ENCODE data around the gene PER2.

The PER2 gene

DNA sequence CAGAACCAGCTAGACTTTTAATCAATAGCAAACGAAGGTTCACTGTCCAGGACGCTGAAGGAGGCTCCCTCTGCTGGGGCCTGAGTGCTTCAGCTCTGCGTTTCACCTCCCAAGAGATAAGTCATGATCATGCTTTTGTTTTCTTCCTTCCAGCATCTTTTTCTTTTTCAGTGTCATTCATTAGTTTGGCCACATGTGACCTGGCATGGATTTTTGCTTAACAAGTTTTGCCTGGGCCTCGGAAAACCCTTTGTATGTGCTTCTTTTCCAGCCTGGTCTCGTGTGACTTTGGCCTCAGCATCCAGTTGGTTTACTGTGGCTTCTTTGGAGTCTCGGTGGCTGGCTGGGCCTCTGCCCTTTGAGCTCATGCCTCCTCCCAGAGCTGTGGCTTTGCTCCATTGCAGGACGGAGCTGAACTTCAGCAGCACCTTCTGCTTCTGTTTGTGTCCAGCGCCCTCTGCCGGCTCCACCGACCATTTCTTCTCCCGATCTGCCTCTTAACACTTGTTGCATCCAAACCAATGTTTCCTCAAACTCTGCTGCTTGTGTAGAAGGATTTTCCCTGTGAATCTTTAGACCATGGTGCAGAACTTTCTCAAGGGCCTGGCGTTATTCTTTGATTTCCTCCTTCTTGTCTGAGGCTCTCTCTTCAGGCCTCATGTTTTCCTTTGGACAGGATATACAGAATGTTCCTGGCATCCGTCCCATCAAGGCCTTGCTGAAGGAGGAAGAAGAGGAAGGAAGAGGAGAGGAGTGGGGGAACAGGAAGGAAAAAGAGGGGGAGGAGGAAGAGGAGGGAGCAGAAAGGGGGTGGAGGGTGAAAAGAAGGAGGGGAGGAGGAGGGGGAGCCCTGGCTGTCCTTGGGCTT is 25.0 kb downstream of the PER2 start:
- peak; percentile 73 to 82 for DNase-seq

DNA sequence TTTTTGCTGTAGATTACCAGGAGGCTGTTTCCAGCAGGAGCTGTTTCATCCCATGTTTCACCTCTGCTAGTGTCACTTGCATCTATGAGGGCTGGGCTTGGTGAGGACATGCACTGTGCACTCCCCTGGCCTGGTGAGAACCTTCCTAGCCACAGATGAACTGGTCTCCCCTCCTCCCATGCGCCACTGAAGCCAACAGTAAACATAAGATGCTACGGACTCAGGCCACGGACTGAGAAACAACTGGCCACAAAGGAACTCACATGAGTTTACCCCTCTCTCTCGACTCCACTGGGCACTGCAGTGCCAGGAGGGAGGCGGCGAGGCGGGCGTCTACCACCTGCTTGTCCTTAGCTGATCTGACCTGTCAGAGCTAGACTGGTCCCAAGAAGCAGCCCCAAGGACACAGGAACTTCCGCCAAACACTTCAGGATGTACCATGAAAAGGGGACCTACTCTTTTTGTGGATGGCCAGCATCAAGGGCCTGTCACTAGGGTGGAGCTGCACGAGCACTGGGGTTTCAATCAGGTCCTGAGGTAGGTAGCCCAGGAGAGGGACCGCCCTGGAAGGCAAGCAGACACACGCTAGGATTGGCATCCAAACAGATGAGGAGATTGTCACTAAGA is 25.8 kb downstream of the PER2 start:
- no peak for DNase-seq

DNA sequence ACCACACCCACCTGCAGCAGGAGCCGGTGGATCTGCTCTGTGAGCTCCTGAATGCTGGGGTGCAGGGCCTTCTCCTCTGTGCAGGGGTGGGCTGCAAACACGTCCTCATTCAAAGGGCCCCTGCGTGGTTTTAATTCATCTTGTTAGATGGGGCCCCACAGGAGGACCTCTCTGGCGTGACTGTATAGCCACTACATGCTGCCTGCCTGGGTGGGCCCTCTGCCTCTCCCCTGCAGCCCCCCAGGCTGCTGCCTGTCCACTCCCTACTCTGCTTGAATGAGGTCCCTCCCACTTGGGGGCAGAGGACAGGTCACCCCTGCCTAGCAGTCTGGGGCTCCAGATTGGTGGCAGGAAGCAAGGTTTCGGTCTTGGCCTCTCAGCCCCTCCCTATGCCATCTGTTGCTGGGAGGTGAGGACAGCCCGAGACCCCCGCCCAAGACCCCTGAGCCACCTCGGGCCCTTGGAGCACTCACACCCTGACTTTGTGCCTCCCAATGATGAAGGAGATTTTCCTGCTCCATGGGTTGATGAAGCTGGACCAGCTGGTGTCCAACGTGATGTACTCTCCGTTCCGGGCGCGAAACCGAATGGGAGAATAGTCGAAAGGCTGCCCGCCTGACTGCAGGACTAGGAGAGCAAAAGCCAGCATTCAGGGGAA is 26.6 kb downstream of the PER2 start:
- DNase-seq, result no peak

DNA sequence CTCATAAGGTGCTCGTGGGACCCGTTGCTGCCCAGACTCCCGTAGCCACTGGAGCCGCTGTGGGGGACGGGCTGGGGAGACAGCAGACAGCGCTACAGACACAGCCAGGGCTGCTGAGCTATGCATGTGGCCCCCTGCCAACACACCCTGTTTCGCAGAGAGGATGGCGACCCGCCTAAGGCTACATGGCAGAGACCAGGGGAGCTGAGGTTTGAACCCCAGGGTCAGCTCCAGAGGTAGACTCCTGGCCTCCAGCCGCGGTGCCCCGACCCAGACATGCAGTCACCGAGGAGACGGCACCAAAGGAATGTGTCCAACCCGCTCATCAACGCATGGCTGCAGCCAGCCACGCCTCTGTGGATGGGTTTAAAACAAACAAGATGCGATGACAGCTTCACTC is 27.5 kb downstream of the PER2 start:
- DNase-seq, result no peak

DNA sequence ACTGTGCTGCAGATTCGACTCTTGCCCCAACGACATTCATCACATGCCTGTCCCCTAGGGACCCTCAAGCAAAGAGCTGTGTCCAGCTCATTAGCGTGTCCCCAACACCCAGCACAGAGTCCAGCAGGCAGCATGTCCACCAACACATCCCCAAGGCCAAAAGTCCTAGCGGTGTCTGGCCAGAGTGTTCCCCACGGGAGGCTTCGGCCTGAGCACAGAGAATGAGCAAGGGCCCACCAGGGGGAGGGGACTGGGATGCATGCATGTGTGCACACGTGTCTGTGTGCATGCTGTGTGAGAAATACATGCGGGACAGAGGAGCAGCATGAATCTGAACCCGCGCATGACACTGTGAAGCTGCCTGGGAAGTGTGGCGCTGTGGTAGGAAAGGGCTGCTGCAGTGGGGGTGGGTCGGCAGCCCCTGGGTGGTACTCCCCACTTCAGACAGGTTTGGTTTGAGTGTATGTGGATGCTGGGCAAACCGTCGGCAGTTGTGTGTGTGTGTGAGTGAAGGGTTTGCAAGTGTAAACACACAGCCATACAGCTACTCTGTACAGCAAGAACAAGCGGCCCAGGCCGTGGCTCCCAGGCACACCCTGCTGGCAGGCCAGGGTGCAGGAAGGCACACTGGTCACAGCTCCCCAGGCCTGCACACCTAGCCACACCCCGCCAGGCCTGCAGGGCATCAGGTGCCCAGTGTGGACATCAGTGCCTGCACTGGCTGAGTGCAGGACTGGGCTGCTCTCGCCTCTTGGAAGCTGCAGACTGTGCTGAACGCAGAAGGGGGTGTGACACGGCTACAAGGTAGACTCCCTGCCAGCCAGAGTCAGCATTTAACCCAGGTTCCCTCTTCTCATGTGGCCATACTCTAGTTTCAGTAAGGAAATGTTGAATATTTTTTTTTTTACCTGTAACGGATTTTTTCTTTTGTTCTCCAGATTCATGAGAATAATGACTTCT is 29.1 kb downstream of the PER2 start:
- no peak for DNase-seq

DNA sequence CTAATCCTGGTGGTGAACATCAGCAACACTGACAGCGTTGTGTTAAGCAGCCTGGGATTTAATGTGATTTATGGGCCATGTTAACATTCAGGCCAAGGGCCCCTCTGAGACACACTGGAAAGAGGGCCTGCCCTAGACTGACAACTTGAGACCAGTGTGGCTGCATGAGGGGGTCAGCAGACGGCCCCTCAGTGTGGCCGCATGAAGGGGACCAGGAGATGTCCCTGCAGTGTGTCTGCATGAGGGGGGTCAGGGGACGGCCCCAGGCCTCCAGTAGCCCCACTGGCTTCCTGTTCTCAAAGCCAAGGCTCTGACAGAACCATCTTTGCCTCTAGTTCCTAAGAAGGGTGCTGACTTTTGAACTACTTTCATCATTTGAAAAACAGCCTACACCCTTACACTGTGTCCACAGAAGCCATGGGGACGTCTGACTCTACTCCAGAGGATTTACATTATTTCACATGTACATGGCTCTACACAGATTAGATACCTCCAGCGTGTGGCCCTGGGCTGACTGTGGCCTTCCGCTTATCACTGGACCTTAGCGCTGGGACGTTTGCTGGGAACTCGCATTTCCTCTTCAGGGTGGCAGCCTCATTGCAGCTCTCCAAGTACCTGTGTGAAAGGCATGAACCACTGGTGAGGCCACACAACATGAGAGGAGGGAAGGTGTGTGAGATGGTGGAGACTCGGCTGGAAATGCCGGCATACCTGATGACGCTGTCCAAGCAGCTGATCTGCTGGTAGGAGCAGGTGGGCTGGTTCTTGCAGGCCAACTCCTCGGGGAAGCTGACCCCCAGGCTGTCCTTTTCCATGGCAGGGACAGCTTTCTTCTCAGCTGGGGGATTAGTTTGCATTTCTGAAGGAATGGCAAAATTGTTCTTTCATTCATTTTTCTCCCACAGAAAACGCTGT is 30.4 kb downstream of the PER2 start:
- no peak for DNase-seq

DNA sequence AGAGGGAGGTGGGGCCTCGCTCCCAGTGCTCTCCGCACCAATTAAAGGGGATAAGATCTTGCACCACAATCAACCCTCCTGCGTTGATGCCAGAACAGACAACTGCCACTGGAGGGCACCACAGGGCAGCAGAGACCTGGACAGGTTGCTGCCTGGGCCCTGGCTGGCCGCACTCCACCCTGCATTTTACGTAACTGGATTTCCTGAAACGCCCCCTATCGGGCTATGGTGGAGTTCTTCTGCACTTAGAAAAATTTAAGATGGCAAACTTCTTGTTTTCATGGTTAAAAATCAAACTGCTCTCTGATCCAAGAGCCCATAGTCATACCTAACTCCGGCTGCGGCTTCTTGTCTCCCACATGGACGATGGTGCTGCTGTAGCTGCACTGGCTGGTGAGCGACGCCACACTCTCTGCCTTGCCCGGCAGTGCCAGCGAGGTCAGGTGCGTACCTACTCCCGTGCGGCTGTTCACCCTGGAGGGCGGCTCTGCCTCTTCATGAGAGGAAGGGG is 31.8 kb downstream of the PER2 start:
- peak; percentile 86 to 92 for DNase-seq

DNA sequence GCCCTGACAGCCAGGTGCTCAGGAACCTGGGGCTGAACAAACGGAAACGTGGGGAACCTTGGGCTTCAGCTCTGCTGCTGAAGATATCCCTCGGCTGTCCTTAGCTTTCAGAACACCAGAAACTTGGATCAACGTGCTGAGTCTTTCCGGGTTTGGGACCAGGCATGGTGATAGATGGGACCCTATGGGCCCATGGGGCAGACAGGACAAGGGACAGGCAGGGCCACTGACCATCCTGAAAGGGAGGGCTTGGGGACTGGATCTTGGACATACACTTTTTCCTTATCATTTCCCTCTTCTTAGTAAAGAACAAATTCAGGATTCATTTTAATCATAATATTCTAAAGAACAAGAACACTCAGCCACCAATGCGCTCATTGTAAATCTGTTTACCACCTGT is 32.3 kb downstream of the PER2 start:
- no peak for DNase-seq

DNA sequence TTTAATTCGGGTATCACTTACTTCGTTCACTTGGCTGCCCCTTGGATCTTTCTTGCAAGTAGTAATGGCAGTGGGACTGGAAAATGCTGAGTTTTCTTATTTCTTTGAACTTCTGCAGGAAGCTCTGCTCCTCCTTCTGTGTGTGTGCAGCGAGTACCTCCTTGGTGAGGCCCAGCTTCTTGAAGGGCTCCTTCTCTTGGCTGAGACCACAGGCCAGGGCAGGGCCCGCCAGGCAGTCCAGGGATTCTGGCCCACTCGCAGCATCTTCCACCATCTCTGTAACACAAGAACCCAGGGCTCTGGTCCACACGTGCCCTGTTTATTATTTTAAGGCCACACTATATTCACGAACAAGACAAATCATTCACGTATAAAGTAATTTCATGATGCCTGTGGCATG is 32.8 kb downstream of the PER2 start:
- no peak for DNase-seq

DNA sequence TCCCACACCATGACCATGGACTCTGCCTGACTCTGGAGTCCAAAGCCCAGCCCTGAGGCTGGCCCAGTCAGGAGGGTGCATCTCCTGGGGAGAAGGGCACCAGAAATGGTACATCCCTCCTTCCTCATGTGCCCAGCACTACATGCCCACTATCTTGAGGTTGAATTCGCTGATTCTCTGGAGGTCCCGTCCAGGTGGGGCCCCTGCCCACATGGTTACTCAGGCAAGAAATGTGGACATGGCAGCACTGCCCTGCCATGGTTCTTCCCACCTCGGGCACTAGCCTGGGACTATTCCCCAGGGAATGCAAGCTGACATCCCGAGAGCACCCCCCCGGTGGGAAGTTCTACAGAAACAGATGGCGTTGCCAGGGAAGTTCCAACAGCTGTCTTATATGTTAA is 33.3 kb downstream of the PER2 start:
- no peak for DNase-seq

DNA sequence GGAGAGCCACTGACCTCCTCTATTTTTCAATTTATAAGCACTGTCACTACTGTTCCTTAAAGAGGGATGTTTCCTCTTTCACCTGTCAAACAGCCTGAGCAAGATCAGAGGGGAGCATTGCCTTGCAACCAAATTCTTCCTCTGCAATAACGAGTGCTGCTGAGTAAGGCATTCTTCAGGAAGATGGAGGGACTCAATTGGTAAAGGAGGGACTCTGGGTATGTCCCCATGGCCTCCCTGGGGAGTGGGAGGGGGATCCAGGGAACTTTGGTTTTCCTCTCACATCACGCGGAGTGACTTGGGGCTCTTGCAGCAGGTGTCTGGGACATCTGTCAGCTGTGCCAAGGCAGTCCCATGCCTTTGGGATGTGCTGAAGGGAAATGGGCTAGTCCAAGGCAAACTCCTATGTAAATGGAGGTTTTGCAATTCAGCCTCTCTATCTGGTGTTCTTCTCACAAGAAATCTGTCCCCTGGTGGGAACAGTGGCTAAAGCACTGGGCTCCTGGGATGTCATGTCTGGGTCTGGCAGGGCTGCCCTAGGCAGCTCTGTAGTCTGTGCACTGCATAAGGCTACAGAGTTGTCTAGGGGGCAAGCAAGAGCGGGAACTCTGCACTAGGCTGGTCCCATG is 34.2 kb downstream of the PER2 start:
- DNase-seq, result no peak

DNA sequence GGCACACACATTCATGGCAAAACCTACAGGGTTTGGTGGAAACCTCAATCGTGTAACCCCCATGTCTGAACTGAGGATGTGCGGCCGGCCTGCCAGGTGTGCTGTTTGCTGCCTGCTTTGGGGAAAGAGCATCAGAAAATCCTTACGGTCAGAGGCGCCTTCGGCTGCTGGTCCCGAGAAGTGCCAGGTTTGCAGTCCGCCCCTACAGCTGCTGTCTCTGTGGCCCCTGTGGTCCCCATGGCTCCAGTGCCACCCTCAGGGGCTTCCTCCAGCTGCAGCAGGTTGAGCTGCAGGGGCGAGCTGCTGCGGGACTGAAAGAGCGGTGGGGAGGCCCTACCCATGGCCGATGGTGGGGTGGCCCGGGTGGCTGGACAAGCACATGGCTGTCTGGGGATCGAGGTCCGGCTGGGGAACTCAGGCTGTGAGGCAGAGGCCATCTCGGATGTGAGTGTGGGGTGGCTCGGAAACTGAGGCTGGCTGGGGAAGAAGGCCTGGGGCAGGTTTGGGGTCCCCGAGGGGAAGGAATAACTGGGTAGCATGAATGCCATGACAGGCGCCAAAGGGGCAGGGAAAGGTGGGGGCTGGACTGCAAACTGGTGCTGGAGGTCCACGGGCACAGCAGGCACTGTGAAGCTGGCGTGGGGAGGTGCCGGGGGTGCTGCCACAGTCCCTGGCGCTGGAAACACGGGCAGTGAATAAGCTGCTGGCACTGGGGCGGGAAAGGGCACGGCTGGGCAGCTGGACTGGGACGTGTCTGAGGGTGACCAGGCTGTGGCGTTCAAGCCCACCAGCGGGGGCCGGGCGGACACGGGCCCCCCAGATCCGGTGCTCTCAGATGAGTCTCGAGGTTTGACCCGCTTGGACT is 35.4 kb downstream of the PER2 start:
- DNase-seq, result no peak

DNA sequence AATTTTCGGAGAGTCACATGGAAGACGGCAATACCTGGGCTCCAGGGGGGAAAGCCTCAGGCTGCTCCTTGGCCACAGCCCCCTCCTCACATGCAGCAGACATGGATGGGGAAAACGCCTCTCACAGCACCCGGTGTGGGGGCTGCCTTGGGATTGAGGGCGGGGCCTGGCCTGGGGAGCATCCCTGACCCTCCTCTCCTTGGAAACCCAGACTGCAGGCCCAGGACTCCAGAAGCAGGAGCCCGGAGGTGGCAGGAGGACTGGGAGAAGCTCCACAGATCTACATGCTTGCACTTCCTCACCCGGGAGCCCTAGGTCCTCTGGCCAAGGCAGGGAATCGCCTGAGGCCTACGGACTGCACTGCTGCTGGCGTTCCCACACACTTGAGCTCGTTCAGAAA is 36.4 kb downstream of the PER2 start:
- no peak for DNase-seq

DNA sequence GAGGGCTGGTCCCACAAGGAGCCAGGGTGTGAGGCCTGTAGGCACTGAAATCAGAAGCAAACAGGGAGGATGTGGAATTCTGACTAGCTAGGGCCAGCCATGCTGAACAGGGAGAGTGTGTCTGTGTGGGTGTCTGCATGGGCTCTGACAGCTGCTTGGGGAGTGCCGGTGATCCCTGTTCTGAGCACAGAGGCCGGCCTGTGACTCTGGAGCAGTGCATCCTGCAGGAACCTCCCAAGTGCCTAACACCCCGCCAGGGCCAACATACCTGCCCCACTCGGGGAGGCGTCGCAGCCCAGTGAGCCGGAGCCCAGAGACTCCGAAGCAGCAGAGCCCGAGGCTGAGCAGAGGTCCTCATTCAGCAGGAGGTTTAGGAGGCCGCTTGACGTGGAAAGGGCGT is 37.1 kb downstream of the PER2 start:
- no peak for DNase-seq

DNA sequence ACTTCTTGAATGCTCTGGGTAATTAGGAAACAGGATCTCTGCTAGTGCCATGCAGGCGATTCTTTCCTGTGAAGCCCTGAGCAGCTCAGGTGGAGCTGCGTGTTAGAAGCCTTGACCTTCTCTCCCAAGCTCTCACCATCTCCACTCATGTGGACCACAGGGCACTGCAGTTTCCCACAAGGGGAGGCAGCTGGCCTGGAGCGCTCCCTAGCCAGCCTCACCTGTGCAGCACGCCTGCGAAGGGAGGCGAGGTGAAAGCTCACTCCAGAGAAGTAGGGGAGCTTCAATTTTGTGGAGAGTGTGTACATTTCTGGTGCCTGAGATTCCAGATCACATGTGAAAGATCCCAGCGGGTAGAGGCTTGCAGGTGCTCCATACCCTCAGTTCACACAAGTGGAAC is 37.5 kb downstream of the PER2 start:
- DNase-seq, result no peak

DNA sequence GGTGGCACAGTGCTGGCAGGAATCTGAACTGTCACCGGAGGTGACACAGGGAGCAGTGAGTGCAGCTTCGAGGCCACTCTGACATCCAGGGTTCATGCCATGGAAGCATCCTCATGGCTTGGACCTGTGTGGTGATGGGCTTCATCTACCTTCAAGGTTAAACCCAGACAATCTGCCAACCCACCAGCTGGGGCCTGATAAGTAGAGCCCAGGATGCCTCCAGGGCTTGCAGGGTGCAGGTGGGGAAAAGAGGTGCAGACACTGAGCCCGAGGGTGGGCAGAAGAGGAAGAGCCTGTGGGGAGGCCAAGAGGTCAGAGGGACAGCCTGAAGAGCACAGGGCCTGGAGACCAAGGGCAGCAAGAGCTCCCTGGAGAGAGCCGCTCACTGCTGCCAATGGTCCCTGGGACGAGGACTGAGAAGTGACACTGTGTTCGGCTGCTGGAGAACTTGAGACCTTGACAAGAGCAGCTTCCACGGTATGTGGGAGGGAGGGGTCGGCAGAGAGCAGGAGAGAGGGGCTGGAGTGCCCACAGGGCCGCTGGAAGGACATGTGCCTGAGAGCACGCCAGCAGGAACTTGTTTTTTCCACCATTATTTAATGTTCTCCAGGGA is 40.5 kb downstream of the PER2 start:
- no peak for DNase-seq

DNA sequence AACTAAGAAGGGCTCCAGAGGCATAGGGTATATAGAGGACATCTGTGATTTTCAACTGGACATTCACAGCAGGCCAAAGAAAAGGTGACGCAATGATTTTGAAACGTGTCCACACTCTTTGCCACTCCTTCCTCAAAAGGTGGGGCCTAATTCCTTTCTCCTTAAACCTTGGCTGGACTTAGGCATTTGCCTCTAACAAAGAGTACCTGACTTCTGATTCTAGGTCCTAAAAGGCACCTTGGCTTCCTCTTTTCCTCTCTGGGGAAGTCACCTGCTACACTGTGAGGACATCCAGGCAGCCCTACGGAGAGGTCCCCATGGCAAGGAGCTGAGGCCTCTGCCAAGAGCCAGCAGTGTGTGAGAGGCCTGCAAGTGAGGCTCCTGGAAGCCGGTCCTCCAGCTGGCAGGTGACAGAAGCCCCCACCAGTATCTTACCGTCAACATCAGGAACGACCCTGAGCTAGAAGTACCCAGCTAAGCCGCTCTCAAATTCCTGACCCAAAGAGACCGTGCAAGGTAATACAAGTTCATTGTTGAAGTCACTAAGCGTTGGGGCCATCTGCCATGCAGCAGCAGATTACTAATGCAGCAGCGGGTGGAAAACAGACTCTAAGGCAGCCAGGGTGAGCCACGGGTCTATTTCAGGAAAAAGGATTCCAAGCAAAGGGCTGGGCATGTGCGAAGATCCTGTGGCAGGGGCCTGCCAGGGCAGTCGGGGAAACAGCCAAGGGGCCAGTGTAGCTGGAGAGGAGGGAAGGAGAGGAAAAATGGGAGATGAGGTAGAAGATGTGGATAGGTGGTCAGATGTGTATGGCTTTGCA is 41.2 kb downstream of the PER2 start:
- DNase-seq, result no peak

DNA sequence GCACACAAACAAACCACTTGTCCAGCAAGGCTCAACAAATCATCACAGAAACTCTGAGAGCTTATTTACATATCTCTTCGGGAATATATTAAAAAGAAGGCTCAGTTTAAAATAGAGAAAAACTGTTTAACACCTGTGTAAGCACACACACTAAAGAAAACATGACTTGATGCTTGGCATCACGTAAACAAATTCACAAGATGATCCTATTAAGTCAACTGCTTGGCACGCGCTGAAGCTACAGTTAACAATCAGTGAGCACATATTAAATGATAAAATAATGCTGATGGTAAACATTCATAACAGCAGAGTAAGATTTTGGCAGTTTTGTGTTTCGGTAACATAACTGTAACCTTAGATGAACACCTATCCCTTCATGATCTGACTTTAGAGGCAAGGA is 44.3 kb downstream of the PER2 start:
- DNase-seq, result no peak

All from SHP77 (cell line).